HEK293T (cell line): ENCODE results near the gene PACRG.

Experiments
- ARNT ChIP-seq: fragments of 450-650 bp; IDR thresholded peaks from 2 replicates; pipeline ENCODE4 v1.6.1; 2017; ENCODE audit warnings: mild to moderate bottlenecking
- BHLHE40 ChIP-seq: fragments of 450-650 bp; IDR thresholded peaks from 2 replicates; pipeline ENCODE4 v1.6.1; 2016; ENCODE audit warnings: mild to moderate bottlenecking, moderate library complexity, borderline replicate concordance
- CTBP1 ChIP-seq: fragments of 450-650 bp; IDR thresholded peaks from 2 replicates; pipeline ENCODE4 v1.6.1; 2016; ENCODE audit warnings: borderline replicate concordance
- FOXA1 ChIP-seq: fragments of 450-650 bp; IDR thresholded peaks from 2 replicates; pipeline ENCODE4 v1.6.1; 2016; ENCODE audit warnings: mild to moderate bottlenecking
- FOXK2 ChIP-seq: fragments of 450-650 bp; IDR thresholded peaks from 2 replicates; pipeline ENCODE4 v1.6.1; 2016; ENCODE audit warnings: mild to moderate bottlenecking
- FOXM1 ChIP-seq: fragments of 450-650 bp; IDR thresholded peaks from 2 replicates; pipeline ENCODE4 v1.6.1; 2017; ENCODE audit warnings: mild to moderate bottlenecking, borderline replicate concordance
- HDGF ChIP-seq: fragments of 450-650 bp; IDR thresholded peaks from 2 replicates; pipeline ENCODE4 v1.6.1; 2017; ENCODE audit warnings: antibody characterized with exemption, borderline replicate concordance
- L3MBTL2 ChIP-seq: fragments of 450-650 bp; conservative IDR thresholded peaks from 2 replicates; pipeline ENCODE4 v1.6.1; 2016; ENCODE audit warnings: mild to moderate bottlenecking
- NFRKB ChIP-seq: fragments of 450-650 bp; IDR thresholded peaks from 2 replicates; pipeline ENCODE4 v1.6.1; 2016; ENCODE audit warnings: mild to moderate bottlenecking, moderate library complexity
- SP1 ChIP-seq: fragments of 450-650 bp; IDR thresholded peaks from 2 replicates; pipeline ENCODE4 v1.6.1; 2017
- SUZ12 ChIP-seq: fragments of 450-650 bp; IDR thresholded peaks from 2 replicates; pipeline ENCODE4 v1.6.1; 2016; ENCODE audit warnings: mild to moderate bottlenecking
- TARDBP ChIP-seq: fragments of 450-650 bp; IDR thresholded peaks from 2 replicates; pipeline ENCODE4 v1.6.1; 2016
- ZNF384 ChIP-seq: fragments of 450-650 bp; IDR thresholded peaks from 2 replicates; pipeline ENCODE4 v1.6.1; 2016
- TF ChIP-seq, protein P1 (sequence below): fragments of 450-650 bp; IDR thresholded peaks from 2 replicates; pipeline ENCODE4 v1.6.1; 2016

DNA sequence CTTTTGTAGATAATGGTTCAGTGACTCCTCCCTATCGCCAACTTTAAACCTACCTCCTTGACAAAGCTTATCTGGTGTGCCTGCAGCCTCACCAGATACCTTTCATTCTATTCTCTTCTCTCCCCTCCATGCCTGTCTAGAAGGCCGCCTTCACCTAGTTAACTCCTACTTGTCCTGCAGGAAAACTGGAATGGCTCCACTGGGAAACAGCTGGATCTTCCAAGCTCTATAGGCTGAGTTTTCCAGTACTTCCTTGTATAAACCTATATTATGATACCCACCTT is 6.4 kb upstream of the PACRG start:
- TF ChIP-seq ZNF384 (no peak), HDGF (no peak), FOXM1 (no peak), TARDBP (no peak), SP1 (no peak), SUZ12 (no peak), BHLHE40 (no peak), L3MBTL2 (no peak), FOXA1 (no peak), ARNT (no peak), CTBP1 (no peak), NFRKB (no peak), FOXK2 (no peak)
- TF ChIP-seq, protein P1, sequence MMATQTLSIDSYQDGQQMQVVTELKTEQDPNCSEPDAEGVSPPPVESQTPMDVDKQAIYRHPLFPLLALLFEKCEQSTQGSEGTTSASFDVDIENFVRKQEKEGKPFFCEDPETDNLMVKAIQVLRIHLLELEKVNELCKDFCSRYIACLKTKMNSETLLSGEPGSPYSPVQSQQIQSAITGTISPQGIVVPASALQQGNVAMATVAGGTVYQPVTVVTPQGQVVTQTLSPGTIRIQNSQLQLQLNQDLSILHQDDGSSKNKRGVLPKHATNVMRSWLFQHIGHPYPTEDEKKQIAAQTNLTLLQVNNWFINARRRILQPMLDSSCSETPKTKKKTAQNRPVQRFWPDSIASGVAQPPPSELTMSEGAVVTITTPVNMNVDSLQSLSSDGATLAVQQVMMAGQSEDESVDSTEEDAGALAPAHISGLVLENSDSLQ: no peak
